Measurements from ENCODE around the gene FBXO36. TPM values are rescaled to one million over a fixed set of nuclear protein-coding genes. Genes with fewer than 3 reads are reported as not detected.

Gene FBXO36
- polyA plus RNA-seq, 1 donor (not counting 4 experiments of a cell fraction or from before 2014, with no cell fraction given), result 1.7 TPM

DNA sequence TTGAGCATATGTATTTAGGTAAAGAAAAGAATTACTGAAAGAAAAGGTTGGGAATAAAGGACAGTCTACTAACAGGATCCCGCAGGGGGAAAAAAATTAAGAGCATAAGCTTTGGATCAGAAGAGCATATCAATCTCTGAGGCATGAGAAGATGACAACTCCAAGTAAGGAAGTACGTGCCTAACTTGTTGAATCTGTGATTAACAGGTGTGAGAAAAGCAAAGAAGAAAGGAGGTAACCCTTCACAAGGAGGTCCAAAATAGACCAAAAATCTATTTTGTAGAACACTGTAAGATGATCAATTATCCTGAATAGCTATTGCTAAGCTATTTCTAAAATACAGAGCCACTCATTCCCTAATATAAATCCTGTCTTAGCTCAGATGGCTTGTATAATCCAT lies 33.3 kb upstream of the FBXO36 start:
- dilution Hi-C loops (cut with MboI; ENCODE audit: extremely low pct_ligation_motif_present, low sequenced_read_pairs), result no loop called here
- Histone ChIP-seq H3K36me3 (ENCODE audit: control insufficient read depth in 2 of 2, extremely low read depth in 1 of 2, insufficient read depth in 2 of 2, low read length in 2 of 2) (no peaks in the 10 kb centered on the region), H2AFZ (ENCODE audit: control insufficient read depth, low read length) (no peak overlapping the region), H3K79me2 (ENCODE audit: control insufficient read depth, insufficient read depth, low read length) (peaks cover 94% of the 10 kb centered on the region), H3K4me2 (ENCODE audit: control insufficient read depth, extremely low read depth, insufficient read depth, low read depth, low read length) (no peak overlapping the region), H3K27ac (ENCODE audit: control insufficient read depth, insufficient read depth, low read length) (no peak overlapping the region), H3K27me3 (ENCODE audit: control insufficient read depth, extremely low read depth, insufficient read depth, low read length) (no peaks in the 10 kb centered on the region), H4K20me1 (ENCODE audit: control insufficient read depth, extremely low read depth, insufficient read depth, low read length) (peaks cover 12% of the 10 kb centered on the region), H3K9me3 (ENCODE audit: control insufficient read depth, low read depth, low read length) (no peaks in the 10 kb centered on the region), H3K9ac (ENCODE audit: control insufficient read depth, extremely low read depth, insufficient read depth, low read length) (no peak overlapping the region), H3K4me1 (ENCODE audit: control insufficient read depth, extremely low read depth, insufficient read depth, low read length) (peaks cover 10% of the 10 kb centered on the region), H3K4me3 (ENCODE audit: control insufficient read depth in 2 of 3, extremely low read depth in 1 of 3, insufficient read depth in 2 of 3, low read depth in 1 of 3, low read length in 3 of 3) (no peak overlapping the region), H3K9me1 (ENCODE audit: control insufficient read depth, extremely low read depth, insufficient read depth, low read length) (no peaks in the 10 kb centered on the region)
- no peak for FAIRE-seq
- TF ChIP-seq, protein P1, sequence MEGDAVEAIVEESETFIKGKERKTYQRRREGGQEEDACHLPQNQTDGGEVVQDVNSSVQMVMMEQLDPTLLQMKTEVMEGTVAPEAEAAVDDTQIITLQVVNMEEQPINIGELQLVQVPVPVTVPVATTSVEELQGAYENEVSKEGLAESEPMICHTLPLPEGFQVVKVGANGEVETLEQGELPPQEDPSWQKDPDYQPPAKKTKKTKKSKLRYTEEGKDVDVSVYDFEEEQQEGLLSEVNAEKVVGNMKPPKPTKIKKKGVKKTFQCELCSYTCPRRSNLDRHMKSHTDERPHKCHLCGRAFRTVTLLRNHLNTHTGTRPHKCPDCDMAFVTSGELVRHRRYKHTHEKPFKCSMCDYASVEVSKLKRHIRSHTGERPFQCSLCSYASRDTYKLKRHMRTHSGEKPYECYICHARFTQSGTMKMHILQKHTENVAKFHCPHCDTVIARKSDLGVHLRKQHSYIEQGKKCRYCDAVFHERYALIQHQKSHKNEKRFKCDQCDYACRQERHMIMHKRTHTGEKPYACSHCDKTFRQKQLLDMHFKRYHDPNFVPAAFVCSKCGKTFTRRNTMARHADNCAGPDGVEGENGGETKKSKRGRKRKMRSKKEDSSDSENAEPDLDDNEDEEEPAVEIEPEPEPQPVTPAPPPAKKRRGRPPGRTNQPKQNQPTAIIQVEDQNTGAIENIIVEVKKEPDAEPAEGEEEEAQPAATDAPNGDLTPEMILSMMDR (optimal IDR thresholded peaks at IDR 0.05 in 1 of 3, IDR thresholded peaks at IDR 0.05 in 1 of 3, conservative IDR thresholded peaks at IDR 0.05 in 1 of 3; ENCODE audit: extremely low read depth in 1 of 3, insufficient read depth in 2 of 3, low read length in 3 of 3), result no peak
- no peak for TF ChIP-seq EZH2 (IDR thresholded peaks at IDR 0.05; ENCODE audit: low read length)
- DNase-seq (ENCODE audit: low read depth, low spot score), result no peak

DNA sequence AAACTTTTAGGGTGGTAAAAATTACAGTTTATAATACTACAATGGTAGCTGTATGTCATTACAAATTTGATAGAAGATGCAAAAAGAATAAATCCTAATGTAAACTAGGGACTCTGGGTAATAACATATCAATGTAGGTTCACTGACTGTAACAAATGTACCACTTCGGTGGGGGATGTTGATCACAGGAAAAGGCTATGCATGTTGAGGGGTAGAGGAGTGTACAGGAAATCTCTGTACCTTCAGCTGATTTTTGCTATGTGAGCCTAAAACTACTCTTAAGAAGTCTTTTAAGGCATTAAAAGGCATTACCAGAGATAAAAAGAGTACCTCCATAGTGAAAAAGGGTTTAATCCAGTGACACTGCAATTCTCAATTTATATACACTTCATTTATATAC lies 25.4 kb upstream of the FBXO36 start:
- Histone ChIP-seq H3K36me3 (ENCODE audit: control insufficient read depth in 2 of 2, extremely low read depth in 1 of 2, insufficient read depth in 2 of 2, low read length in 2 of 2) (peaks cover 0 to 1% of the 10 kb centered on the region in 2 experiments), H3K79me2 (ENCODE audit: control insufficient read depth, insufficient read depth, low read length) (peaks cover 98% of the 10 kb centered on the region), H3K27ac (ENCODE audit: control insufficient read depth, insufficient read depth, low read length) (no peak overlapping the region), H3K4me1 (ENCODE audit: control insufficient read depth, extremely low read depth, insufficient read depth, low read length) (peaks cover 5% of the 10 kb centered on the region), H3K4me2 (ENCODE audit: control insufficient read depth, extremely low read depth, insufficient read depth, low read depth, low read length) (no peak overlapping the region), H4K20me1 (ENCODE audit: control insufficient read depth, extremely low read depth, insufficient read depth, low read length) (peaks cover 3% of the 10 kb centered on the region), H2AFZ (ENCODE audit: control insufficient read depth, low read length) (no peak overlapping the region), H3K9ac (ENCODE audit: control insufficient read depth, extremely low read depth, insufficient read depth, low read length) (no peak overlapping the region), H3K9me1 (ENCODE audit: control insufficient read depth, extremely low read depth, insufficient read depth, low read length) (no peaks in the 10 kb centered on the region), H3K27me3 (ENCODE audit: control insufficient read depth, extremely low read depth, insufficient read depth, low read length) (no peaks in the 10 kb centered on the region), H3K9me3 (ENCODE audit: control insufficient read depth, low read depth, low read length) (no peaks in the 10 kb centered on the region), H3K4me3 (ENCODE audit: control insufficient read depth in 2 of 3, extremely low read depth in 1 of 3, insufficient read depth in 2 of 3, low read depth in 1 of 3, low read length in 3 of 3) (no peak overlapping the region)
- dilution Hi-C loops (cut with MboI; ENCODE audit: extremely low pct_ligation_motif_present, low sequenced_read_pairs), result no loop called here
- DNase-seq (ENCODE audit: low read depth, low spot score) (no peak), FAIRE-seq (no peak)
- TF ChIP-seq, protein P1 (optimal IDR thresholded peaks at IDR 0.05 in 1 of 3, IDR thresholded peaks at IDR 0.05 in 1 of 3, conservative IDR thresholded peaks at IDR 0.05 in 1 of 3; ENCODE audit: extremely low read depth in 1 of 3, insufficient read depth in 2 of 3, low read length in 3 of 3), result no peak
- TF ChIP-seq EZH2 (IDR thresholded peaks at IDR 0.05; ENCODE audit: low read length), result no peak

All from keratinocyte (primary cell).